ENCODE results near the gene TFF3. TPM values are rescaled to one million over a fixed set of nuclear protein-coding genes. Genes with fewer than 3 reads are reported as not detected.

The TFF3 gene
- polyA plus RNA-seq, 1 experiment = not detected

- Histone ChIP-seq H3K9me3 (ENCODE audit: control insufficient read depth, insufficient read depth, low read length) (no peaks in the 10 kb centered on the region), H3K27me3 (ENCODE audit: control insufficient read depth, insufficient read depth, low read length) (peaks cover 15% of the 10 kb centered on the region), H3K4me3 (ENCODE audit: low read depth, low read length) (no peak overlapping the region), H3K27ac (ENCODE audit: low read depth, low read length) (no peak overlapping the region)
- POLR2A ChIA-PET = no interaction called here
- no peak for TF ChIP-seq CTCF (IDR thresholded peaks at IDR 0.05; ENCODE audit: low read depth, low read length)
- DNase-seq (ENCODE audit: low read depth, low spot score) = no peak
- CTCF ChIA-PET = interaction anchor here (1.1 to 4.8 kb wide), 2 partner anchors 114 to 116 kb away, joined by 3 to 56 read pairs; no protein-coding TSS in a partner anchor
Observed at GRCh38 chr21:42261829-42262200, 53.4 kb downstream of the TFF3 start.

Other genes starting within 250 kb of the TFF3 start
- gene UMODL1, start 244.1 kb downstream of the TFF3 start, polyA plus RNA-seq (2011; rRNA removed) = 0.01 and 0.09 TPM in 2 replicates
- 0.67 and 0.71 TPM in 2 replicates for gene ABCG1, start 96.3 kb downstream of the TFF3 start, polyA plus RNA-seq (2011; rRNA removed)
- gene TFF2, start 35.6 kb upstream of the TFF3 start, polyA plus RNA-seq (2011; rRNA removed) = not detected in 2 replicates
- gene TFF1, start 51.1 kb upstream of the TFF3 start, polyA plus RNA-seq (2011; rRNA removed) = not detected in 2 replicates
- not detected in 2 replicates for gene TMPRSS3, start 80.6 kb upstream of the TFF3 start, polyA plus RNA-seq (2011; rRNA removed)
- not detected in 2 replicates for gene UBASH3A, start 88.5 kb upstream of the TFF3 start, polyA plus RNA-seq (2011; rRNA removed)
- not detected in 2 replicates for gene RSPH1, start 180.8 kb upstream of the TFF3 start, polyA plus RNA-seq (2011; rRNA removed)
- gene SLC37A1, start 198.4 kb upstream of the TFF3 start, polyA plus RNA-seq (2011; rRNA removed) = 0.02 and 0.05 TPM in 2 replicates

Data from AG04450 (cell line).